GM19023 (cell line): ENCODE results near the gene ACSL6.

Experiments
- ATAC-seq: cut with Tn5 transposase; IDR thresholded peaks from one replicate; pipeline ENCODE4 v1.9.1; 2021; ENCODE audit warnings: mild to moderate bottlenecking, moderate library complexity; ENCODE audit not compliant: unreplicated experiment

Gene ACSL6

GRCh38 chr5:132001647-132002561 lies 9.6 kb downstream of the ACSL6 start:
- no peak for ATAC-seq

DNA sequence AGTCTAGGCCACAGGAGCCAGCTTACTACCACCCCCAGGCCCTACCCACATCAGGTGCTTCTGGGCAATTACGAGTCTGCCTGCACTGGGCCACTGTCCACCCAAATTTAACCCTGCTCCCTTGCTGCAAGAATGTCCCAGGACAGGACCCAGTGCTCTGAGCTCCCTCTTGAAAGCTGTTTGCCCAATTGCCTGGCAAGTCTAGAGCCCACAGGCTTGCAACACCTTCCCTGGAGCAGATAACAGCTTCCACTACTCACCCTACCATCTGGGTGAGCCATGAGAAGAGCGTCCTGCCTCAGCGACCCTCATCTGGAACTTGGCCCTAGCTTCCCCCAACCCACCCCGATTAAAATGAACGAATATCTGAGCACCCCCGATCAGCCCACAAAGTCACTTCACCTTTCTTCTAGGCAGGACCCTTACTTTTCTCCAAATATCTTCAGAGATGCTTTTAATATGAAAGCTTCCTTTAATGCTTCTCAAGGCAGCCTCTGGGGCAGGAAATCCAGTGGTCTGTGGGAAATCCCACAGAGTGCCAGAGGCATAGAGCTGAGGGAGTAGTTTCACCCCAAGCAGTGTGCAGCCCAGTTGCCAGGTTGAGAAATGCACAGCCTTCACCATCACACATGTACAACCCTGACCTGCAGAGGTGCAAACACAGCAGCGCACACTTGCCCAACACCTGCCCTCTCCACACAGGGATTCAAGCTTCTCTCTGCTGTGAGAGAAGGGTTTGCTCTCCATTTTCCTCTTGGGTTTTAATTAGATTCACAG lies 10.6 kb downstream of the ACSL6 start:
- ATAC-seq, result no peak

GRCh38 chr5:132000241-132000490 lies 11.3 kb downstream of the ACSL6 start:
- no peak for ATAC-seq

DNA sequence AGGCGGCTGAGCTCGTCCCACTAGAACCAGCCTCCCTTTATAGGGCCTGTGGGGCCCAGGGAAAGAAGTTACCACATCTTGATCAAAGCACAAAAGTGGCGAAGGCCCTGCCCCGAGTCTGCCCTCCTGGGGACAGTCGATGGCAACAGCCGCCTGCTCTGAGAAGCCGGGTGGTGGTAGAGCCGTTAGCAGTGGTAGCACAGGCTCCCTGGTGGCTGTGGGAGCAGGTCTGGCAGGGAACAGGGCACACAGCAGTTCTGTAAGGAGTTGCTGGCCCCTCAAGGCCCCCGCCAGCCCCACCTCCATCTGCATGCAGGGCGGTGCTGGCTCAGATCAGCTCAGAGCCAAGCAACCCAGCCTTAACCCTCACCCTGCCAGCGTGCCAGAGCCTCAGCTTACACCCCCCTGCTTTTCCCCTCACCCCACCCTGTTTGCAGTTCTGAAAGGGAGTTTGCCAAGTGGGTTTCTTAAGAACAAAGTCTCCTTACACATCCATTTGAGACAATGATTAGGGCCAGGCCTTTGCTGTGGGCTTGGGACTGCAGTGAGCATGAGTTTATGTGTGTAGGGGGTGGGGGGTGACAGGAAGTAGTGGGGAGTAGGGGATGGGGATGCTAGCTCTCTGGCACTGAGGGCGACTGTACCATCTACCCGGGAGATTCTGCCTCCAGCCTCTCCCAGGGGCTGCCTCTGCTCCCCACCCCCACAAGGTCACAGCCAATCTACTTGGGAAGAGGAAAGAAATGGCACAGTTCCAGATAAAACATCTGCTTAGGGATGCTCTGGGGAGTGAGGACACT lies 11.8 kb downstream of the ACSL6 start:
- no peak for ATAC-seq

GRCh38 chr5:131999041-131999440 lies 12.4 kb downstream of the ACSL6 start:
- ATAC-seq, result no peak

DNA sequence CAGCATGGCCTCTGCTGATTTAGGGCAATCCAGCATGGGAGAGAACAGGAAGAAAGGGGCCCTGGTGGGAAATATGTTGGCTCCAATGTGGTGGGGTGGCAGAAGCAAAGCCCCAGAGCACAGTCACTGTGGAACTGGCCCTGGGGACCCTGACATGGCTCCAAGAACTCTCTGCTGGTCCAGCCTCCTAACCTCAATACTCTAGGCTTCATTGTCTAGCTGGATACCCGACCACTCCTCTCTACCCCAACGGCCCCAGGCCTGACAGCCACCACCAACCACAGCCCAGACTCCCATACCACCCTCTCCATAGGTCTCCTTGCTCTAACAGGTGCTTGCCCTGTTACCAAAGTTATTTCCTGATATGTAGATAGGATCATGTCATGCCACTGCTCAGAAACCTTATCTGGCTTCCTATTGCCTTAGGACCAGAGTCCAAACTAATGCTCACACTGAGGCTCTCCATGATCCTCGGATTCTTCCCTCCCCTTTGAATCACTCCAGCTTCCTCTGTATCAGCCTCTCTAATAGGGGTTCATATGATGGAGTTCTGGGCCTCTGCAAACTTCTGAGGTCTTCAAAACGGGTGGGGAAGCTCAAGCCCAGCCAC lies 12.9 kb downstream of the ACSL6 start:
- ATAC-seq, result no peak

- ATAC-seq, result no peak
These were observed 13.7 kb downstream of the ACSL6 start for GRCh38 chr5:131997727-131998117.

DNA sequence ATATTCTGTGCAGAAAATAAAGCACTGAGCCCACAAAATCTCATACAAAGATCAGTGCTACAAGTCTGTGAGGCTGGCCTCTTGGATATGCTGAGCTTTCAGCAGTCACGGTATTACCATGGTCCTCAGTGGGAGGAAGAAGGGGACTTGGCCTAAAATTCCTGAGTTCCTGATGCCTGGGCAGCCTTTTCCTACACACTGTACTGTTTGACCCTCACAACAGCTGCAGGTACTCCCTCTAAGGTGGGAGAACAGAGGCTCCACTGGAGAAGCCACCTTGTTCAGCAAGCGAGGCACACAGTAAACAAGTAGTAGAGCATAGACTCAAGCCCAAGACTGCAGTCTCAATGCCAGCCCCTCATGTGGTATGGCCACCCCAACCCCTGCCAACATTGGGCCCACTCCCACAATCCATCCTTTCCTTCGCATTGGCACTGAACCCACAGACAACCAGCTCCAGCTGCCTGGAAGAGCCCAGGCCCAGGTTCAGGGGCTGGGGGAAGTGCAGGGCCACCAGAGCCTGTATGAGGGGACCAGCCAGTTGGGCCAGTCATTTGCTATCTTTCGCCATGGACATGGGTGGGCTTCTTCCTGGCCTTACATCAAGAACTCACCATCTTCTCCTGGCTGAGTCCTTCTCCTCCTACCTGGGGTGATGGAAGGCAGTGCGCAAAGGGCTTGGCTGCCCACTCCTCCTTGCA lies 14.3 kb downstream of the ACSL6 start:
- ATAC-seq, result no peak

- ATAC-seq, result no peak
These were observed 15.0 kb downstream of the ACSL6 start for GRCh38 chr5:131996210-131997025.

DNA sequence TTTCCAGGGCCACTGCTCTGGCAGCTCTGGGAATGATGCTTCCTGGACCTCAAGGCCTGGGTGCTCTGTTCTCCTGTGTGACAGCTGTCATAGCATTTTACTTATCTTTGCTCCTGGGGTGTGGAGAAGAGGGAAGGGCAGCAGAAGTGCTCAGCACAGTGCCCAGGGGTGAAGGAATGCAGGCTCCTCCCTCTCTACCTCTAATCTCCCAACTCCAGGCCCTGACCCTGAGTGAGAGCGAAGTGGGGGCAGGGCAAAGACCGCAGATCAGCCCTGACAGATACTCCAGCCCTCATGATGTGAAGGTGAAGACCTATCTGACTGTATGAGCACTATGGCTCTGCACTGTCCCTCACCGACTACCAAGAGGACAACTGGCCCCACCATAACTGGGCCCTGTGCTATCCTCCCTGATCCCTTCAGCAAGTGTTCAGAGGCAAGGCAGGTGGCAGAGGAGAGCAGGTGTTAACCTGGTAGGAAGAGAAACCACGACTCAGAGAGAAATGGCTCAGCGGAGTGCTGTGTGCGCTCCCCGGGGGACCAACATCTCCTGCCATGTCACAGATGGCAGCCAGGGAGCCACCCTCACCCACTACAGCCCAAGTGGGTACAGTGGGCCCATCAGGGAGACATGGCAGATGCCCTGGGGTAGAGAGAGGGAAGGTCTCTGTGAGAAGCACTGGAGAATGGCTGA lies 16.8 kb downstream of the ACSL6 start:
- no peak for ATAC-seq

GRCh38 chr5:131994090-131994489 lies 17.4 kb downstream of the ACSL6 start:
- no peak for ATAC-seq

- ATAC-seq, result no peak
These were observed 17.8 kb downstream of the ACSL6 start for GRCh38 chr5:131993676-131994075.

GRCh38 chr5:131992370-131992769 lies 19.1 kb downstream of the ACSL6 start:
- ATAC-seq, result no peak

DNA sequence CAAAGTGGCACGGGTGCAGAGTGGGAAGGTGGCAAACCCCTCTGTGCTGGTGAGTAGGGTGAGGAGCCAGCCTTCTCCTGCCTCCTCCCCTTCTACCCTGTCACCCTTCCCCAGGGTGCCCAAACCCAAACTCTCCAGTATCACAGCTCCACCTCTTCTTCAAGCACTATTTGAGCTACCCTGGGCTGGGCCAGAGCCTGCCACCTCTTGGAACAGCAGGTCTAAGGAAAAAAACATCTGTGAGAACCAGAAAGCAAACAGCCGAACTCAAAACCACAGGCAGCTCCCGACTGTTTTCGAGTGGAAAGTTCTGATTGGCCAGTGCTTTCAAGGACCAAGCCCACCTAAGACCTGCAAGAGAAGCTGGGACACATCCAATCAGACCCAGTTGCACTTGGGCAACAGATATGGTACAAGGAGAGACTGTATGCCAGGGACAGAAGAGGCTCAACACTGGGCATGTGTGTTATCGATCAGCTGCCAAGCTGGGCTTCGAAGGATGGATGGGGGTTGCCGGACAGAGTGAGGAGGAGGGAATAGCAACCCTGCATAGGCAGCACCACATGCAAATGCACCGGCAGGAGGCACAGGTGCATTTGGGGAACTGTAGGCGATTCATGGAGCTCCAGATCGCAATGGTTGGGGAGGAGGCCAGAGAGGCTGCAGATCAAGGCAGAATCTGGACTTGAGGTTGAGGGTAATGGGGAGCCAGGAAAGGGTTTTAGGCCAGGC lies 19.7 kb downstream of the ACSL6 start:
- no peak for ATAC-seq

GRCh38 chr5:131990716-131991115 lies 20.7 kb downstream of the ACSL6 start:
- no peak for ATAC-seq

- no peak for ATAC-seq
These were observed 22.9 kb downstream of the ACSL6 start for GRCh38 chr5:131988601-131989000.

DNA sequence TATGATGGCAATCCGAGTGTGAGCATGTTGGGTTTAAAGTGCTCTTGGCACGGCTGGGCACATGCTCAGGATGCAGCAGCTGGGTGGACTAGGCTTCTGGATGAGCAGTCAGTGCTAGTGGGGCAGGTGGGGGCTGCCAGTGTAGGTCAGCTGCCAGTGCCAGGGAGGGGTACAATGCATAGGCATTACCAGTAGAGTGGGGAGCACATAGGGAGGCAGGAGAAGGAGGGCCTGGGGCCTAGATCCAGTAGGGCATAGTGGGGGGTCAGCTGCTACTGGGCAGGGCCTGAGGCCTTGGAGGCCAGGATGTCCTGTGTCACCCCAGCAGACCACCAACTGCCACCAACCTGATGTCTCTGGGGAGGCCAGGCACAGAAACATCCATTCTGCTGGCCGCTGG lies 24.2 kb downstream of the ACSL6 start:
- no peak for ATAC-seq

- no peak for ATAC-seq
These were observed 25.1 kb downstream of the ACSL6 start for GRCh38 chr5:131986161-131986912.
